OCI-LY1 (cell line): ENCODE results near the gene CHEK2.

Source experiments
- EZH2 ChIP-seq: fragments of 200-600 bp; sonication (generic), shearing (Covaris generic); IDR thresholded peaks from 2 replicates; pipeline ENCODE4 v1.8.0; 2017; ENCODE audit warnings: borderline replicate concordance, mixed run types, mild to moderate bottlenecking, antibody characterized with exemption, low read length, moderate library complexity, mixed read lengths
- TF ChIP-seq, protein P1 (sequence below): fragments of 200-600 bp; sonication (generic), shearing (Covaris generic); IDR thresholded peaks from 2 replicates; pipeline ENCODE4 v1.5.1; 2017; ENCODE audit warnings: mild to moderate bottlenecking, antibody characterized with exemption, low read length, moderate library complexity, mixed read lengths

DNA sequence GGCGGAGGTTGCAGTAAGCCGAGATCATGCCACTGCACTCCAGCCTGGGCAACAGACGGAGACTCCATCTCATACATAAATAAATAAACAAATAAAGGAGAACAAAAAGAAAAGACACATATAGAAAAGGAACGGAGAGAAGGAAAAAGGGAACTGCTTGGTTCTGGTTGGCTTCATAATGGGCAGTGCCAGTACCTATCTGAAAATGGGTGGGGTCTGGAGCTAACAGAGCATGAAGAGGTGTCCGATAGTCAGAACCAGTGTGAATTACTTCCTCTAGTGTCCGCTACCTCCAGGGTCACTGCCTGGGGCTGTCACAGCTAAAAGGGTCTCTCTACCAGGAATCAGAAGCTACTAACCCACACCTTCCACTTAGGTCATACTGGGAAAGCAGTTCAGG is 34.8 kb downstream of the CHEK2 start:
- TF ChIP-seq, protein P1, sequence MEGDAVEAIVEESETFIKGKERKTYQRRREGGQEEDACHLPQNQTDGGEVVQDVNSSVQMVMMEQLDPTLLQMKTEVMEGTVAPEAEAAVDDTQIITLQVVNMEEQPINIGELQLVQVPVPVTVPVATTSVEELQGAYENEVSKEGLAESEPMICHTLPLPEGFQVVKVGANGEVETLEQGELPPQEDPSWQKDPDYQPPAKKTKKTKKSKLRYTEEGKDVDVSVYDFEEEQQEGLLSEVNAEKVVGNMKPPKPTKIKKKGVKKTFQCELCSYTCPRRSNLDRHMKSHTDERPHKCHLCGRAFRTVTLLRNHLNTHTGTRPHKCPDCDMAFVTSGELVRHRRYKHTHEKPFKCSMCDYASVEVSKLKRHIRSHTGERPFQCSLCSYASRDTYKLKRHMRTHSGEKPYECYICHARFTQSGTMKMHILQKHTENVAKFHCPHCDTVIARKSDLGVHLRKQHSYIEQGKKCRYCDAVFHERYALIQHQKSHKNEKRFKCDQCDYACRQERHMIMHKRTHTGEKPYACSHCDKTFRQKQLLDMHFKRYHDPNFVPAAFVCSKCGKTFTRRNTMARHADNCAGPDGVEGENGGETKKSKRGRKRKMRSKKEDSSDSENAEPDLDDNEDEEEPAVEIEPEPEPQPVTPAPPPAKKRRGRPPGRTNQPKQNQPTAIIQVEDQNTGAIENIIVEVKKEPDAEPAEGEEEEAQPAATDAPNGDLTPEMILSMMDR = no peak
- TF ChIP-seq EZH2 = no peak
